Activated naive CD8-positive, alpha-beta T cell treated with anti-CD3 and anti-CD28 coated beads, Interleukin-2, amount 50 U/mL, for 16 hours (primary cell): ENCODE data around the gene GDAP1L1.
A peak's percentile ranks its signal among the peaks of the same experiment; 100 is the strongest.
"Not testable (repeated sequence)": the region's sequence is repeated elsewhere in the genome, so short reads cannot be mapped to it uniquely, and the experiment has no call there.

ENCODE experiments used
- DNase-seq: peaks from one replicate; pipeline ENCODE4 v3.0.0-alpha.2; 2020; ENCODE audit warnings: low read depth, low spot score

GDAP1L1 gene

GRCh38 chr20:44302026-44302669 is 55.0 kb downstream of the GDAP1L1 start:
- DNase-seq, result no peak

GRCh38 chr20:44302736-44303135 is 55.6 kb downstream of the GDAP1L1 start:
- no peak for DNase-seq

- DNase-seq, result no peak
Observed at GRCh38 chr20:44304383-44304782, 57.3 kb downstream of the GDAP1L1 start.

GRCh38 chr20:44306927-44307326 is 59.8 kb downstream of the GDAP1L1 start:
- DNase-seq, result no peak

GRCh38 chr20:44309763-44310663 is 62.9 kb downstream of the GDAP1L1 start:
- no peak for DNase-seq

GRCh38 chr20:44310664-44311639 is 63.8 kb downstream of the GDAP1L1 start, which contains the start of gene FITM2:
TSS of gene FITM2 (minus strand) at chr20:44311202. CDS start at chr20:44311148, 54 bp downstream.
- DNase-seq, result peak; percentile 97

- no peak for DNase-seq
Observed at GRCh38 chr20:44314870-44315269, 67.8 kb downstream of the GDAP1L1 start.

- no peak for DNase-seq
Observed at GRCh38 chr20:44319839-44320422, 72.8 kb downstream of the GDAP1L1 start.

- no peak for DNase-seq
Observed at GRCh38 chr20:44324343-44324742, 77.2 kb downstream of the GDAP1L1 start.

GRCh38 chr20:44326391-44327159 is 79.5 kb downstream of the GDAP1L1 start:
- no peak for DNase-seq

- not testable (repeated sequence) for DNase-seq
Observed at GRCh38 chr20:44327748-44328147, 80.6 kb downstream of the GDAP1L1 start.

- DNase-seq, result no peak
Observed at GRCh38 chr20:44328428-44328827, 81.3 kb downstream of the GDAP1L1 start.
